Hepatocyte (in vitro differentiated cells): Measurements from ENCODE around the gene TRMT44.

Experiments
- CTCF ChIP-seq: fragments of 200-600 bp; sonication (generic); IDR thresholded peaks from 2 replicates; pipeline ENCODE4 v1.5.1; 2016; ENCODE audit warnings: antibody characterized with exemption, mild to moderate bottlenecking; ENCODE audit not compliant: poor library complexity
- EZH2 ChIP-seq: fragments of 200-600 bp; sonication (generic); IDR thresholded peaks from 2 replicates; pipeline ENCODE4 v1.6.1; 2016; ENCODE audit warnings: antibody characterized with exemption, mild to moderate bottlenecking, borderline replicate concordance
- EZH2phosphoT487 ChIP-seq: fragments of 200-600 bp; sonication (generic); IDR thresholded peaks from one replicate; pipeline ENCODE4 v1.6.1; 2018; ENCODE audit warnings: antibody characterized with exemption, mild to moderate bottlenecking, low read depth, moderate library complexity; ENCODE audit not compliant: unreplicated experiment, severe bottlenecking

- TF ChIP-seq CTCF (no peak), EZH2 (no peak), EZH2phosphoT487 (no peak)
These were observed 44.9 kb upstream of the TRMT44 start for GRCh38 chr4:8395504-8396296.
